ENCODE results near the gene BAZ2A.

DNA sequence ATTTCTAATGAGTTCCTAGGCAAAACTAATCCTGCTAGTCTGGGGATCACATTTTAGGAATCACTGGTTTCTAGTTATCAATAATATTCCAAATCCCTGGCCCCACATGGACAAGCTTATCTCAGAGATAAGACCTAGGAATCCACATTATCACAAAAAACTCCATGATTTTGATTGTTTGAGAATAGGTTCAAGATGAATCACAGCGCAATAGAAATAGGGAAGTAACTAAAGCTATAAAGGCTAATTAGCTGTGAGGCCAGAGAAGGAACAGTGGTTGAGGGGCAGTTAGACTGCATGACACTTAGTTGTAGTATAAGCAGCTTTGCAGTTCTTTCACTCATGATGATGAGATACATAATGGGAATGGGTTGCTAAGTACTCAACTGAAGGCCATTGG is 28.8 kb upstream of the BAZ2A start:
- TF ChIP-seq, protein P1, sequence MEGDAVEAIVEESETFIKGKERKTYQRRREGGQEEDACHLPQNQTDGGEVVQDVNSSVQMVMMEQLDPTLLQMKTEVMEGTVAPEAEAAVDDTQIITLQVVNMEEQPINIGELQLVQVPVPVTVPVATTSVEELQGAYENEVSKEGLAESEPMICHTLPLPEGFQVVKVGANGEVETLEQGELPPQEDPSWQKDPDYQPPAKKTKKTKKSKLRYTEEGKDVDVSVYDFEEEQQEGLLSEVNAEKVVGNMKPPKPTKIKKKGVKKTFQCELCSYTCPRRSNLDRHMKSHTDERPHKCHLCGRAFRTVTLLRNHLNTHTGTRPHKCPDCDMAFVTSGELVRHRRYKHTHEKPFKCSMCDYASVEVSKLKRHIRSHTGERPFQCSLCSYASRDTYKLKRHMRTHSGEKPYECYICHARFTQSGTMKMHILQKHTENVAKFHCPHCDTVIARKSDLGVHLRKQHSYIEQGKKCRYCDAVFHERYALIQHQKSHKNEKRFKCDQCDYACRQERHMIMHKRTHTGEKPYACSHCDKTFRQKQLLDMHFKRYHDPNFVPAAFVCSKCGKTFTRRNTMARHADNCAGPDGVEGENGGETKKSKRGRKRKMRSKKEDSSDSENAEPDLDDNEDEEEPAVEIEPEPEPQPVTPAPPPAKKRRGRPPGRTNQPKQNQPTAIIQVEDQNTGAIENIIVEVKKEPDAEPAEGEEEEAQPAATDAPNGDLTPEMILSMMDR (IDR thresholded peaks at IDR 0.05), result no peak
- TF ChIP-seq EP300 (IDR thresholded peaks at IDR 0.05), result no peak
- TF ChIP-seq POLR2A (IDR thresholded peaks at IDR 0.05), result no peak

All from ovary (tissue), 3 donors.